ENCODE results near the gene SERINC5.

The SERINC5 gene

DNA sequence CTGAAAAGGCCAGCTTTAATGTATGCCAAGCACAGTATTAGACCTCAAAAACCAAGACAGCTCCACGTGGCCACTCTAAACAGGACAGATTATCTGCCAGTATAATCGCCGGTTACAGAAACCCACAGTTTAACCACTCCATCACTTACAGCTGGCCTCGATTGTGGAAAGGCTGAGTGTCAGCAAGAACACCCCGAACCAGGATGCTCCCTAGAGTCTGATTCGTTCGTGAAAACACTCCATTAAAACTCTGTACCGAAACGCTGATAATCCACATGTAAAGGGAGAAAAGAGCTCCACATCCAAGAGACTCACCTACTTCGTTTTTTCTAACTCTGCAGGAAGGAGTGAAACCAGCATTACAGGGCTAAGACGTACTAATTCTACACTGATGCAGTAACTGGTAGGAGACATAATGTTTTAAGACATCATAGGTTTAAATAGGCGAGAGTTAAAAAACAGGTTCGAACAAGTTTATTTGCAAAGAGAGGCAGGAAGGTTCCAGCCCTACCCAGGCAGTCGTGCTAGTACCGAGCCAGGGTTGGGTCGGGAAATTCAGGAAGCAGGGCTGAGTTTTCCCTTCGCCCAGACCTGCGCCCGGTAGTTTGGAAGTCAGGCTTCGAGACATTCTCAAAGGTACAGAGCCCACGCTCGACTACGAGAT, 949 bp downstream of the SERINC5 start:
- no peak for ATAC-seq

DNA sequence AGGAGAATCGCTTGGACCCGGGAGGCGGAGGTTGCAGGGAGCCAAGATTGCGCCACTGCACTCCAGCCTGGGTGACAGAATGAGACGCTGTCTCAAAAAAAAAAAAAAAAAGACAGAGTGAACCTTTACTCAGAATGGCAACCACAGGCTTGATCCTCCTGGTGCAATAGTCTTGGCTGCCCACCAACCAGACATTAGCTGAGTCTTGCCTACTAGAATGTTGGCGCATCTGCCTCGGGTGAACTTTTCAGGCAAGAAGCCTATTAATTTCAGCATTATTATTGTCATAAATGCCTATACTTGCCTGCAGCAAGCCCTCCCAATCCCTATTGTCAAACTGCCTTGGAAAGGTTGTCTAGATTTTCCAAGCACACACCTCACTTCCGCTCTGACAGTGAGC, 4.2 kb downstream of the SERINC5 start:
- ATAC-seq = no peak

DNA sequence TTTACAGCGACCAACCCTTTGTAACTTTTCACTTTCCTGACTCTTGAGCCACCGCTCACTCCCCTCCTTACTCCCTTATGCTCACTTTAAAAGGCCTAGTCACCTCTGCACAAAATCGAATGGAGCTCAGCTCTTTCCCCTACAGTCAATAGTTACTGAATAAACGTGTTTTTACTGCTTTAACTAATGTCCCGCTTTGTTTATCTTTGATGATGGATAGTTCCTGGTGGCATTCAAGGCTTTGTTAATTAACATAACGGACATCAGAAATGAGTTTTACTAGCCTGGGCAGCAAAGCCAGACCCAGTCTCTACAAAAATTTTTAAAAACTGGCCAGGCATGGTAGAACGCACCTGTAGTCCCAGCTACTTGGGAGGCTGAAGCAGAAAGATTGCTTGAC, 5.0 kb downstream of the SERINC5 start:
- no peak for ATAC-seq

DNA sequence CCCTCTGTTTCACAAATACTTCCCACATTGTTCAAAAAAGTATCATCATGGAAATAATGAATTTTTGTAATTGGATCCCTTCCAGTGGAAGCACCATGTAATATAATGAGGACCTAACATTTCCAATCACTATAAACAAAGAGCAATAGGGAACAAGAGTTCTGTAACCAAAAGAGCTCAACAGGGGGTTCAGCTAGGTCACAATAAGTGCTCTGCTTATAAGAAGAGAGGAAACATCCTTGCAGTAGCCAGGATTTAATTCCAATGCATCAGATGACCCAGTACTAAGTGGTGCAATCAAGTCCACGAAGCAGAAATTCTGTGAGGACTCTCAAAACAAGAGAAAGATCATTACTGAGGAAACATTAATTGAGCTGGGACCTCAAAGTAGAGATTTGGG, 5.9 kb downstream of the SERINC5 start:
- no peak for ATAC-seq

DNA sequence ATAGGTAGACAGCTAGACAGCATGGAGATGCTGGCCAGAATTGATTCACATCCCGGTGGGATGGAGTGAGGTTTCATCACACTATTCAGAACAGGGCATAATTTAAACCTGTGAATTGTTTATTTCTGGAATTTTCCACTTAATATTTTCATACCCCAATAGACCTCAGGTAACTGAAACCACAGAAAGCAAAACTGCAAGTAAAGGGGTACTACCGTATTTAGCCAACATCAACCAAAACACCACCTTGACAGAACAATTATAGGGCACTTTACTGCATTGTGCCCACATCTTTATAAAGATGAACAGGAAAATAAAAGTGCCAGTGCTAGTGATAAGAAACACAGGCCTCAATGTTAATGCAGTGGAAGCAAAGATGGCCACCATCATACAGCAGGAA, 7.5 kb downstream of the SERINC5 start:
- ATAC-seq = peak; percentile 36 to 46

DNA sequence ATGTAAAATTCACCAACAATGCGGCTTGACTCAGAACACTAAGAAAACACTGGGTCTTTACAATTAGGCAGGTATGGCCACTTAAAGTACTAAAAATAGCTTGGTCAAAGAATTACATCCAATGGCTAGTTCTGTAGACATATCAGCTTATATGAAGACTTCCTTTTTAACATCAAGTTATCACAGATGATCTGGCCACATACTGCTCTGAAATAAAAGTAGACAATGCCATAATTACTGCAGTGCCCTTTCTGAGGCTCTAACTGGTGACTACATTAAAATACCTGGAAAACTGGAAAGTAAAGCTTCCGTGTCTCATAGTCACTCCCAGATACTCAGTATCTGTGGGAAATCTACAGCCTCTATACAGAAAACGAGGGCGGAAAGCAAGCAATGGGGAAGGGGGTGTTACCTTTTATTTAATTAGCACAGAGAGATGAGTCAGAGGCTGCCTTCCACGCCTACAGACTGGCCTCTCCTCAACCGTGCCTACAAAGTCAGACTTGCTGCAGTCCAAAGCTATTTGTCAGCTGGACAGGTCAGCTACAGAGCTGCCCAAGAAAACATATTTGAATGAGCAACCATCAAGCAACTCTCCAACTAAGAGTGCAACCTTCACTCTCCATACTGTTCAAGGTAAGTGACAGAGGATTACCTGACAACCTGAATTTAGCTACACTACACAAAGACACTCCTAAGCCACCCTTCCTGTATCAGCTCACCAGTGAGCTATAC, 8.7 kb downstream of the SERINC5 start:
- peak; percentile 82 to 89 for ATAC-seq

DNA sequence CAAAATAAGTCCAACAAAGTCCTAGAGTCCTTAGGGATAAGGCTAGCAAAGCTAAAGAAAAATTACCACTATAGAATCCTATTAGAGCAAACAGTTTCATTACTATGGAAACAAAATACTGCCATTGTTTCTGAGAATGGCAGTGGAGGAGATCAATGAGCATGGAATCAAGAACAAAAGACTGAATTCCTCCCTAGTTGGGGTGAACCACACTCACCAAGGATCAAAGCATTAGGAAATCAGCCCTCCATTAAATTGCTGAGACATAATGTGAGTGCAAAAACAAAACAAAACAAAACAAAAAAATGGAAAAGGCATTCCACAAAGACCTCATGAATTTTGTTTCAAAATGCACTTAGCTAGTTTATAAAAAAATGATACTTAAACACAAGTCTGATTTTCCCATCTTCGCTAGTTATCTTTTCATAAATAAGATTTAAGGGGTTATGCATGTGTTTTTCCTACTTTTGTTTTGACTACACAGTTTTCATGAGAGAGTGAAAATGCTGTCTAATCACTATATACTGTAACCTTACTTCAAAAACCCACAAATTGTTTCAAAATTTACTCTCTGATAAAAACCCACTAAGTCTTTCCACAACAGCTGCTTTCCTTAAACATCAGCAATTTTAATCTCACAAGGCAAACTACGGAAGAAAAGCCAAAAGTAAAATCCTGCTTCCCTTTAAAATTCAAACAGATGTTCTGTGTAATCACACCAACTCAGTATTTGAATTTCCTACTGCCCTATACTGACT, 9.7 kb downstream of the SERINC5 start:
- ATAC-seq = peak in 1 of 2 donors; percentile 12

DNA sequence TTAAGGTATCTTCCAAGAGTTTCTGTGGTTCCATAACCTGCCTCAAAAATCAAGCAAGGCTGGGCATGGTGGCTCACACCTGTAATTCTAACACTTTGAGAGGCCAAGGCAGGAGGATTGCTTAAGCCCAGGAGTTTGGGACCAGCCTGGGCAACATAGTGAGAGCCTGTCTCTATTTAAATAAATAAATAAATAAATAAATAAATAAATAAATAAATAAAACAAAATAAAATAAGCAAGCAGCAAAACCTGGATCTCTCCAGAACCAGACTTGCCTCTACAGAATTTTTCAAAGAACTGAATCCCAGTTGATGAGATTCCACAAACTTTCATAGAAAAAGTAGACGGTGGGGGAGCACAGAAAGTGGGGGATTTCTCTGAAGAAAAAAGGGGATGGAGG, 12.3 kb downstream of the SERINC5 start:
- no peak for ATAC-seq

DNA sequence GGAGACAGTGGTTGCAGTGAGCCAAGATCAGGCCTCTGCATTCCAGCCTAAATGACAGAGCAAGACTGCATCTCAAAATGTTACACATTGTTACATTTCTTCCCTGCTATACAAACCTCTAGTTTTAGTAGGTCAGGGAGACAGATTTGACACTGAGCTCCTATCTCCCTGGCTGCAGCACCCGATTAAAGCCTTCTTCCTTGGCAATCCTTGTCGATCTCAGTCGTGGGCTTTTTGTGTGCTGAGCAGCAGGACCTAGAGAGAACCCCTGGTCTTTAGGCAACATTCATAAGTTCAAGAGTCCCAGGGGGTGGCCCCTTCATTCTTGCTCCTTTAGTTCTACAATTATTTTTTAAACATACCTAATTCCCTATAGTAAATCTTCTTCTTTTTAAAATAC, 13.0 kb downstream of the SERINC5 start:
- ATAC-seq = no peak

DNA sequence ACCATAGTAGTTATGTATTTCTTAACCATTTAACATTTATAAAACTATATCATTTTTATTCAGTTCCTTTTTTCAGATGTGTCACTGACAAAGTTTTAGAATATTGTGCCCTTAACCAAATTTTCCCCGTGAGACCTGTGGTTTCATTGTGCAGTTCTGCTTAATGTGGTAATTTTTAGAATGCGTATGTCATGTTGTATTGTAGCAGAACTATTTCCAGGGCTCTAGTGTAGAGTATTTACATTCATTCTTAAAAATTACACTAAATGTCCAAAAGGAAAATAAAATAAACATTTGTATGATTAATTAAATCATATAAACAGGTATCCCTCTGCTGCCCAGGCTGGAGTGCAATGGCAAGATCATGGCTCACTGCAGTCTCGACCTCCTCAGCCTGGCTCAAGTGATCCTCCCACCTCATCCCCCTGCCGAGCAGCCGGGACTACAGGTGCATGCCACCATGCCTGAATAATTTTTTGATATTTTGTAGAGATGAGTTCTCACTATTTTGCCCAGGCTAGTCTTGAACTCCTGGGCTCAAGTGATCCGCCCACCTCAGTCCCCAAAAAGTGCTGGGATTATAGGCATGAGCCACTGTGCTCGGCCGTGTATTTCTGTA, 15.4 kb downstream of the SERINC5 start:
- ATAC-seq = peak in 1 of 2 donors; percentile 56

DNA sequence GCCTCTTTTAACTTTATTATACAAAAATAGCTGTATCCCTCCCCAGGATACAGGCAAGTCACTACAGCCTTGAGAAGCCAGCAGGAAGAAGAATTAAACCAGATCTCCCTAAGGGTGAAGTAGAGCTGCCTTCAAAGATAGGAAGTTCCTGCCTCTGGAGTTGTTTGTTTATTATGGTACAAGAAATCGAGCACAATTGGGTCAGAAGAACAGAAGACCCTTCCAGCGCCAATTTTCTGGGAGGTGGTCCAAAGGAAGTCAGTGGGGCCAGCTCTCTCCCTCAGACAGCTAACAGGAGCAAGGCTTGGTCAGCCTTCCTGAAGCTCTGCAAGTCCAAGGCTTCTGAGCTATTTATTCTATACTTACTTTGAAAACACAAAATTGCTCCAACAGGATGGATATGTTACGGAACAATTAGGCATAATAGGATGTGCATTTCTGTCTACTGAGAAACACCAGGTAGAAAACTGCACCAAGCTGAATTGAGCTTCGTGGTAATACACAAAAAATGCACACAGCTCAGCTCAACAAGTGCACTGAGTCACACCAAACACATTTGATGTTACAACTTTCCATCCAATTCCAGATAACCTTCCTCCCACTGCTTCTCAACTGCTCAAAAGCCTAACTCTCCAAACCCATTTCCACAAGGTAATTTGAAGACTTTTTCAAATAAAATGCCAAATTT, 16.0 kb downstream of the SERINC5 start:
- ATAC-seq = peak in 1 of 2 donors; percentile 38

DNA sequence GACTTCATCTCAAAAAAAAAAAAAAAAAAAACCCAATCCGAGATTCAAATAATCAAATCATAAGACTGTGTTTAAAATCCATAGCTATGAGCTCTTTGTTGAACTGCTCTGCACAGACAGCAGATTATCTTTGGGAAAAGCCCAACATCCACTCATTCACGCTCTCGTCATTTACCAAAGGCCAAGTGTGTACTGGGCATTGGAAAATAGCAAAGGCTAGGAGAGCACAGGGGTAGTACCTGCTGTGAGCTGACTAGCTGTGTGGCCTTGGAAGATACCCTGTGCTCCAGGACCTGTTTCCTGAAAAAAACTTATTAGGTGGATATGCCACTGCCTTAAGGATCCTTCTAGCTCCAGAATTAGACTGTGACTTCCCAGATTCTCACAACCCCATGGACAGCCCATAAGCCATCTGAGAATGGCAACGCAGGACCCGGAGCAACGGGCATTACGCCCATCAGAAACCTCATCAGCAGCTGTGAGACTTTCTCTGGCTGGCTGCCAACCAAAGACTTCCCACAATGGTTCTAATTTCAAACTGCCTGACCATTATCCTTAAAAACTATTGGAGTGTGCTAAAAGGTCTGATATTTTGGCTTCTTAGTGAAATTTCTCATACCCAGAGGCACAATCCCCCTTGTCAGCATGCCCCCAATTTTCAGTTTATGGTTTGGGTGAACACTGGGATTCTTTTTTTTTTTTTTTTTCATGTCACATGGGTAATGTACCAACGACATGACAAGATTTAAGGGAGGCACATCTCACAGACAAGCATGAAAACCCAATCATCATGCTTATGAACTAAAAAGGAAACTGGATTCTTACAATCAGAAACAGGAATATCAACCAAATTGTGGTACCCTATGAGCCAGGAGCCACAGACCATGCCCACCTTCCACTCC, 16.8 kb downstream of the SERINC5 start:
- ATAC-seq = no peak

DNA sequence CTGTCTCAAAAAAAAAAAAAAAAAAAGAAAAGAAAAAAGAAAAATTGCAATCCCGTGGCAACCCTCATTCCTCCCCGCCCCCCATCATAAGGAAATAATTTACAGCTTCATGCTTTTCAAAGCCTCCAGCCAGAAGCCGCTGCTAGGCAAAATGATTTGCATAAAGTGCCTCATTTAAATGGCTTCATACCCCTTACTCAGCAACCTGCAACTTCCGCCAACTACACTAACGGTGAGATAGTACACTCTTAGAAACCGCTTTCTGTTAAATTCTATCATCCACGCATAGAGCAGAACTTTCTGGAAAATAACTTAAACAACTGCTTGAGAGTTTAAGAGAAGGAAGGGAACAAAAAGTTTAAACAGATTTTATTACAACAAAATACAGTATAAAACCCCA, 17.8 kb downstream of the SERINC5 start:
- ATAC-seq = no peak

DNA sequence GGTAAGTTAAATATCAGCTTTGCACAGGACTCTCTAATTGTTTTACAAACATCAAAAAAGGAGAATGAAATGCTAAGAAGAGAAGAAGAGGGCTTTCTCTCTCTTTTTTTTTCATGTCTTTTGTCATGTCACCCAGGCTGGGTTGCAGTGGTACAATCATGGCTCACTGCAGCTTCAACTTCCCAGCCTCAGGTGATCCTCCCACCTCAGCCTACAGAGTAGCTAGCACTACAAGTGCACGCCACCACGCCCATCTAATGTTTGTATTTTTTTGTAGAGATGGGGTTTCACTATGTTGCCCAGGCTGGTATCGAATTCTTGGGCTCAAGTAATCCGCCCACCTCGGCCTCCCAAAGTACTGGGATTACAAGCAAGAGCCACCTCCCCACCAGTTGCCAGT, 18.6 kb downstream of the SERINC5 start:
- ATAC-seq = no peak

DNA sequence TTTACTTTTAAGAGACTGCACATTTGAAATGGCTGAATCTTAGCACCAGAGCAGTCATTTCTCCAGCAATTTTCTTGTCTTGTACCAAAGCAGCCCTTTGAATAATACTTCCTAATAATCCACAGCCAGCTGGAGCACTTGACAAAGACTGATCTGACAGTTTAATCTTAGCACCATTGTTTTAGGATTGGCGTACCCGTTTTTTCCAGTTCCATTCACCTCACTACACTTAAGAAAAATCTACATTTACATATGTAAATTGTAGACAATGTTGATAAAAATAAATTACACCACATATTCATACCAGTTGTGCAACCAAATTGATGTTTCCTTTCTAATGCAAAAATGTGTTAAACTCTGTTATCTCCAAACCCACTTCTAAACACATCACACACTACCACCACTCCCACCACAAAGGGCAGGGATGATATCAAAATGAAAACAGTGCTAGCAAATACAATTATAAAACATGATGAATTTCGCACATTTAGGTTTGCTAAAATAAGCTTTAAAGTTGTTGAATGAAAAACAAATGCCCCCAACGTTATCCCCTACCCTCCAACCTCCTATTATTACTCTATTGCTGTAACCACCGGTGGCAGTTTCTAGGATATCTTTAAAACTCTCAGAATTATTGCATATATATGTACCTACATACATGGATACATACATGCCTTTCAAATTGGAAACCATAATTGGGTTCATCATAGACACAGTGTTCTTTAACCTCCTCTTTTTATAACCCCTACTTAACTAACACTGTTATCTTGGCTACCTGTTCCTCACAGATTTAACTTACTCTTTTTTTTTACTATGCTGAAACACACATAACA, 21.5 kb downstream of the SERINC5 start:
- ATAC-seq = peak; percentile 25 to 59

DNA sequence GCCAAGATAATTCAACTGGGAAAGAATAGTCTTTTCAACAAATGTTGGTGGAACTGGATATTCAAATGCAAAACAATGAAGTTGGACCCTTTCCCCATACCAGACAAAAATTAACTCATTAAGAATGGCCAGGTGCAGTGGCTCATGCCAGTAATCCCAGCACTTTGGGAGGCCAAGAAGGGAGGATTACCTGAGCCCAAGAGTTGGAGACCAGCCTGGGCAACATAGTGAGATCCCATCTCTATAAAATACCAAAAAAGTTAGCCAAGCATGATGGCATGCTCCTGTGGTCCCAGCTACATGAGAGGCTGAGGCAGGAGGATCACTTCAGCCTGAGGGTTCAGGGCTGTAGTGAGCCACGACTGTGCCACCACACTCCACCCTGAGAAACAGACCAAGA, 24.2 kb downstream of the SERINC5 start:
- ATAC-seq = no peak

DNA sequence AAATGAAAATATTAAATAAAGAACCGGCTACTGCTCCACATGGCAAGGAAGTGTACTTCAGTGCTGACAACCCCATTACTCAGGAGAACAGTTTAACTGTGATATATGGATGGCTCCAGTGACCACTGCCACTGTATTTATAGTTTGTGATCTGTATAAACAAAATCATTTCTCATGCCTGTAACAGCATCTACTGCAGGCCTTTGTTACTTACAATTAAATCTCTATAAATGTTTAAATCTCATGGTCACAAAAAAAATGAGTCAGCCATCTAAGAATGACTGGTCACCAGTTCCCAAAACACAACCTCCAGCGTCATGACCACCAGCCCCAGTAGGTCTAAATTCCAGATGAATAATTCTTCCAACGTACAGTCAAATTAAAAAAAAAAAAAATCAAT, 24.6 kb downstream of the SERINC5 start:
- peak in 1 of 2 donors; percentile 36 for ATAC-seq

DNA sequence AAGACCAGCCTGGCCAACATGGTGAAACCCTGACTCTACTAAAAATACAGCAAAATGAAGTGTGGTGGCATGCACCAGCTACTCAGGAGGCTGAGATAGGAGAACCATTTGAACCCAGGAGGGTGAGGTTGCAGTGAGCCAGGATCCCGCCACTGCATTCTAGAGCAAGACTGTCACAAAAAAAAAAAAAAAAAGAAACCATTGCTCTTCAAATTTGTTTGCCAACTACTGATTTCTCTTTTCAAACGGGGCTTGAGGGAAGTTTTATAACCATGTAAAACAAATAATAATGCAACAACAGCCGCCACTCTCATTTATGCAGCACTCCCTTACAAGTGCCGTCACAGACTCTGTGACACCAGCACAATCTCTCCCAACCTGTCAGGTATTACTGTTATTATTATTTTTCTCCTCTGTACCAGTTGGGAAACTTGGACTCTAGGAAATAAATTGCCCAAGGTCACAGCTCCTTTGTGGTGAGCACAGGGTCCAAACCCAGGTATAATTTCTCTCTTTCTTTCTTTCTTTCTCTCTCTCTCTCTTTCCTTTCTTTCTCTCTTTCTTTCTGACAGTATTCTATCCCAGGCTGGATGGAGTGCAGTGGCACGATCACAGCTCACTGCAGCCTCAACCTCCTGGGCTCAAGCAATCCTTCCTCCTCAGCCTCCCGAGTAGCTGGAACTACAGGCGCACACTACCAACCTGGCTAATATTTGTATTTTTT, 25.4 kb downstream of the SERINC5 start:
- no peak for ATAC-seq

DNA sequence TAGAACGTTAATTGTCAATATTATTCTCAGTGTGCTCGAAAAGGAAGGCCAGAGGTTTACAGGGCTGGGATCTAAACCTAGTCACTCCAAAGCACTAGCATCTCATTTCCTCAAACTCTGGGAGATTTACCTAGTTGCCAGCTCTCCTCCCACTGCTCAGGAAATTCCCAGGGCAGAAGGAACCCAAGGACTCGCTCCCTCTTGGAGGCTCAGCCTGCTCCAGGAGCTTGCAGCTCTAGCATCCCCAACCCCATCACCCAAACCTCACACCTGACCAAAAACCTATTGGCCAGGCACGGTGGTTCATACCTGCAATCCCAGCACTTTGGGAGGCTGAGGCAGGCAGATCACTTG, 26.0 kb downstream of the SERINC5 start:
- no peak for ATAC-seq

DNA sequence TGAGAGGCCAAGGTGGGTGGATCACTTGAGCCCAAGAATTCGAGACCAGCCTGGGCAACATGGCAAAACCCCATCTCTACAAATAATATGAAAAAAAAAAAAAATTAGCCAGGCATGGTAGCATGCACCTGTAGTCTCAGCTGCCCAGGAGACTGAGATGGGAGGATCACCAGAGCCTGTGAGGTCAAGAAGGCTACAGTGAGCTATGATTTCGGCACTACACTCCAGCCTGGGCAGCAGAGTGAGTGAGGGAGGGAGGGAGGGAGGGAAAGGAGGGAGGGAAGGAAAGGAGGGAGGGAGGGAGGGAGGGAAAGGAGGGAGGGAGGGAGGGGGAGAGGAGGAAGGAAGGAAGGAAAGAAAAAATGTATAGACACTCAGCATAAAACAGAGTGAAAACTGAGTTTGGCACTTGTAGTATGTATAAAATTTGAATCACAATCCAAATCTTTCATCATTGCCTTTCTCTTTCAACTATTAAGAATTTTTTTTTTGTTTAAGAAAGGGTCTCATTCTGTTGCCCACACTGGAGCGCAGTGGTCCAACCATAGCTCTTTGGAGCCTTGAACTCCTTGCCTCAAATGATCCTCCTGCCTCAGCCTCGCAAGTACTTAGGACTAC, 27.8 kb downstream of the SERINC5 start:
- ATAC-seq = no peak
